HG03159 (cell line): Measurements from ENCODE around the gene KCNB1.

Experiments
- ATAC-seq: cut with Tn5 transposase; IDR thresholded peaks from one replicate; pipeline ENCODE4 v1.9.1; 2021; ENCODE audit warnings: mild to moderate bottlenecking, moderate library complexity; ENCODE audit not compliant: unreplicated experiment

The KCNB1 gene

GRCh38 chr20:49482621-49483017, at the start of gene KCNB1:
Gene KCNB1, minus strand, starts transcription at chr20:49482668. Its CDS starts 188 bp downstream, at chr20:49482480.
- no peak for ATAC-seq

- no peak for ATAC-seq
These were observed 47.0 kb upstream of the KCNB1 start for GRCh38 chr20:49529470-49529869.

- no peak for ATAC-seq
These were observed 44.1 kb upstream of the KCNB1 start for GRCh38 chr20:49526568-49526967.

GRCh38 chr20:49526056-49526455, 43.6 kb upstream of the KCNB1 start:
- no peak for ATAC-seq

GRCh38 chr20:49523767-49524360, 41.4 kb upstream of the KCNB1 start:
- no peak for ATAC-seq

DNA sequence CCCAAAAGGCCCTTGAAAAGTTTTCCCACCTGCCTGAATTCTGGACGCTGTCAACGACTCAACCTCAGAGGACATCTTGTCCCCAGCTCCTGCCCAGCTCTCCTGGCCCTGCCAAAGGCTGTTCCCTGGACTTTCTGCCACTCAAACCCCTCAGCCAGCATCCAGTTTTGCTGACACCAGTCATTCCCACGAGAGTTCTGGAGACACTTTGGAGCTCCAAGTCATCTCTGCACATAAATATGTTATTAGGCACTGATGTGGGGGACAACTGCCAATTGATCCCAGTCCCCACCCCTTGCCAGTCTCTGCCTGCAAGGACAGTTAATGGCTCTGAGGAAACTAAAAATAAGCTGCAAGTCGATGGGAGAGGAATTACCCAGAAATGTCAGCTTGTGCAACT, 38.9 kb upstream of the KCNB1 start:
- no peak for ATAC-seq

DNA sequence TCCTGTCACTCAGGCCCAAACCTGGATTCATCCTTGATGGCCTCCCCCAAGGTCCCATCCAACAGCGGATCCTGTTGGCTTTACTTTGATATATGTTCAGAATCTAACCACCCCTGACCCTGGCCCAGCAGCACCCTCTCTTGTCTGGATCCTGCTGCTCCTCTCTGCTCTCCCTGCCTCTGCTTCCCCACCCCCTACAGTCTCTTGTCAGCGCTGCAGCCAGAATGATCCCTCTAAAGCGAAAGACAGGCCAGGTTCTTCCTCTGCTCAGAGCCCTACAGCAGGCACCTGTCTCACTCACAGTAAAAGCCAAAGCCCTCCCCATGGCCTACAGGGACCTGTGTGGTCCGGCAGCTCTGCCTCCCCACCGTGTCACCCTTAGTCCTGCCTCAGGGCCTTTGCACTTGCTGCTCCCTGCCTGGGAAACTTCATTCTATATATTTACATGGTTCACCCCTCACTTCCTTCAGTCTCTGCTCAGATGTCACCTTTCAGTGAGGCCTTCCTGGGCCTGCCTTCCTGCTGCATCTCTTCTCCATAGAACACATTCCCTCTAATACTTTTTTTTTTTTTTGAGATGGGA, 37.4 kb upstream of the KCNB1 start:
- ATAC-seq: no peak

GRCh38 chr20:49519212-49519712, 36.8 kb upstream of the KCNB1 start:
- no peak for ATAC-seq

GRCh38 chr20:49518576-49518975, 36.1 kb upstream of the KCNB1 start:
- no peak for ATAC-seq

DNA sequence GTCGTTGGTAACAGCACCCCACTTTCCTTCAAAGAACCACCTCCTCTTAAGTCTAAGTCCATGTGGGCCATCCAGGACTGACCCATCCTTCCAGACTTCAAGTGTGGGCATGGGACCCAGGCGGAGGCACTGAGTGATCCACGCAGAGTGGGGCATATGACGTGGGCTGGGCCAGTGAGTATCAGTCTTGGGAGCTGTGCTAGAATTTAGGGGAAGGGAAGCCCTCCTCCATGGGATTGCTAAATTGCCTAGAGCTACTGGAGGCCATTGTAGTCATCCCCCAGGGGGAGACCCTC, 35.3 kb upstream of the KCNB1 start:
- ATAC-seq: no peak

DNA sequence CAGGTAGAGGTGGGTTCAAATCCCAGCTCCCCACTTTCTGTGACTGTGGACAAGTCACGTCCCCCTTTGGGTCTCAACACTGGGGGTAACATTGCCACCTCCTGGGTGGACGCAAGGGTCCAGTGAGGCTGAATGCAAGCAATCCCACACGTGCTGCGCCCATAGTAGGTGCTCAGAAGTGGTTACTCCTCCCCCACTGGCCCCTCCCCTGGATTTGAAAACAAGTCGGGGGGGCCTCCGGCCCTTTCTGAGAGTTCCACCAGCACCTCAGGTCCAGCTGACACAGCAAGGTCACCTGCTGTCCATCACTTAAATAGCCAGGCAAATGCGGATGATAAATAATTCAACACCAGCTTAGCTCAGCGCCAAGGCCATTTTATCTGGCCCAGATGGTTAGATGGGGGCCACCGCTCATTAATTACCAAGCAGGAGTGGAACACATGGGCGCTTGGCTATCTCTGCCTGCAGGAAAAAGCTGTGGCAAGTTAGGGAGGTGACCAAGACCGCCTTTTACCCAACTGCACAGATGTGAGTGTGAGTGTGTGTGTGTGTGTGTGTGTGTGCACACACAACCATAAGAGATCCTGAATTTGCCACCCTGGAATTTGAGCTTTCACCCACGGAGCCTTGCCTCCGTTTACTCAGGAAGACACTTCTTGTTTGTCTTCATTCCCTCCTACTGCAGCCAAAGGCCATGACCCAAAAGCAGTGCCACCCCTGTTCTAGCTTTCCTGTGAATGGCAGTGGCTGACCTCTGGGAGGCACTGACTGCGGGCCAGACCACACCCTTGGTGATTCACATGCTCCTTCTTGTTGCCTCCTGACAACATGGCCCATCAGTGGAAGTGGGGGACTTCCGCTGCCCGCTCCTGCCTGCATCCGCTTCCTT, 34.7 kb upstream of the KCNB1 start:
- no peak for ATAC-seq

DNA sequence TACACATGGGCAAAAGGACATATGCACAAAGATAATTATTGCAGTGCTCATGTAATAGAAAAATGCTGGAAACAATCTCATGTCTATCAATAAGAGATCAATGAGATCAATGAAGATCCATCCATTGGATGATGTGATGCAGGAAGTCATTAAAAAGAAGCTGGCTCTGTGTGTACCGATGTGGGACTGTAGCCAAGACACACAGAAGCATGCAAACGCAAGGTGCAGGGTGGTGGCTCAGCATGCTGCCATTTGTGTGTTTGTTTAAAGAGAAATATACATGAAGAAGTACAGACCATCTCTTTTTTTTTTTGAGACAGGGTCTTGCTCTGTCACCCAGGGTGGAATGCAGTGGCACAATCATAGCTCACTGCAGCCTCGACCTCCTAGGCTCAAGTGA, 33.1 kb upstream of the KCNB1 start:
- no peak for ATAC-seq

- ATAC-seq: no peak
These were observed 31.0 kb upstream of the KCNB1 start for GRCh38 chr20:49513517-49513916.

- no peak for ATAC-seq
These were observed 30.5 kb upstream of the KCNB1 start for GRCh38 chr20:49513009-49513408.

- ATAC-seq: no peak
These were observed 29.5 kb upstream of the KCNB1 start for GRCh38 chr20:49511788-49512525.

DNA sequence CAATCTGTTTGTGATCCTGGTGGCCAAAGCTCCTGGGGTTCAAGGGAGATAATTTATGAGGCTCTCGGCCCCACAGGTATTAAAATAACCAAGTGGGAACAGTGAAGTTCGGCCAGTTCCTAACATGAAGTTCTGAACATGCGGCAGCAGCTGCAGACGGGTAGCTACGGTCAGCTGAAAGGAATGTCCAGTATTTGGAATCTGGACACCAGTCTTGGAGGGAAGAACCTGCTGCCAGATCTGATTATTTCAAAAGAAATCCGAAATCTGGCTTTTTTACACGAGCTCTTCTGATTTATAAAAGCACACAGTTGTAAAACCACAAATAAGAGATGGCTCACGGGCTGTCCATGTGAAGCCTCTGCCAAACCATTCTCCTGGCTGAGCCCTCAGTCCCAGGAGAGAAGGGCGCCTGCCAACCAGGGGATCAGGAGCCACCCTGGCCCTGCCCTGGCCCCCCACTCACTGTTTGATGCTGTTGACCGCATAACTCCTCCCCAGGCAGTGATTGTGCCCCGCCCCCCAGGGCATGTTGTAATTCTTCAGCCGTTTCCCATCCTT, 28.2 kb upstream of the KCNB1 start:
- ATAC-seq: no peak

DNA sequence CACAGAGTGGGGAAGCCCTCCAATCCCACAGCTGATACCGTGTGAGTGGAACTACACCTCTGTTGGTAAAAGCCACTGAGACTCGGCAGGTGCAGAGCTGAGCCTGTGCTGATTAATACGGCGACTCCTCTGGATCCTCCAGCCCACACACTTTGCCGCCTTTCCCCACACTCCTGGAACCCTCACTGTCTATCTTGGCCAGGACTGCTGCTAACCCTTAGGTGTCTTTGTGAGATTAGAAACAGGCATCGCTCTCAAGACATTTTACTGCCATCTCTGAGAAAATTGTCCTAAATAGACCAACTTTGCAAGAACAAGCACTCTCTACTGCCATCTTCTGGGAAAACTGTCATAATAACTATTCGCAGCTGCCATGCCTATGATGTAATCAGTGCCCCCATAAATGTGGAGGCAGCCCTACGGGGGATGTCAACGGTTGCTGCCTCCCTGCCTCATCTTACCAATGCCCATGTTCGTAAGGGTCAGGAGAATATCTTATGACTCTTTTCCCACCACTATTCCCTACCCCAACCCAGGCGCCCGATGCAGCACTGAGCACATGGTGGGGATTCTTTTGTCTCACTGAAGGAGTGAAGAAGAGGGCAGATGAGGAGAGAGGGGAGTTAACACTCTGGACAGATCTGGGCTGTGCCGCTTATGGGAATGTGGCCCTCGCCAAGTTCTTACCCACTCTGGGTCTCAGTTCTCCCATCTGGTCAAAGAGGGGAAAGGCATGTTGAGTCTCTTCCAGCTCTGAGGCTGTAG, 26.1 kb upstream of the KCNB1 start:
- no peak for ATAC-seq

GRCh38 chr20:49507741-49508434, 25.4 kb upstream of the KCNB1 start:
- no peak for ATAC-seq

DNA sequence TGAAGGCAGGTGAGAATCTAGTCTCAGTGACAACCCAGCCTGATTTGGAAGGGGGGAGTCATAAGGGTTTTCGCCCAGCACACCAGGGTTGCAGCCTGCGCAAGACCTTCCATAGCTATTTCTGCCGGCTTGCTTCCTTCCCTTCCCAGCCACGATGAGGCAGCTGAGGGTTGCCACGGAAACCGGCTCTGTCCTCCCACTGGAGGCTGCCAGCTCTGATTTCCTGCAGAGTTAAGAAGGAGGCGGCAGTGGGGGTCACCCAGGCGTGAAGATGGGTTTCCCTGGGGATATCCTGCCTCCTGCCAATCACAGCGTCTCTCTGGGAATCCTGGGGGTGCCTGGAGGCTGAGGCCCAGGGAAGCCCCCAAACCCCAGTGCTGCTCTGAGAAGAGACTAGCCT, 23.1 kb upstream of the KCNB1 start:
- no peak for ATAC-seq

DNA sequence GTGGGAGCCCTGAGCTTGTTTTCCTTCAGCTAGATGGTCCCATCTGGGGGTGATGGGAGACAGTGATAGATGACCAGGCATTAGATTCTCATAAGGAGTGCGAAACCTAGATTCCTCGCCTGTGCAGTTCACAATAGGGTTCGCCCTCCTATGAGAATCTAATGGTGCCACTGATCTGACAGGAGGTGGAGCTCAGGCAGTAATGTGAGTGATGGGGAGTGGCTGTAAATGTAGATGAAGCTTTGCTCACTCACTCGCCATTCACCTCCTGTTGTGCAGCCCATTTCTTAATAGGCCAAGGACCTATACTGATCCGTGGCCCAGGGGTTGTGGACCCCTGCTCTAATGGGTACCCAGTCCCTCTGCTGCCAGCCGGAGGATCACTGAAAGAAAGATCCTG, 20.7 kb upstream of the KCNB1 start:
- no peak for ATAC-seq
